Measurements from ENCODE around the gene HCN2. TPM values are rescaled to one million over a fixed set of nuclear protein-coding genes. Genes with fewer than 3 reads are reported as not detected.

Gene HCN2
- total and polyA plus RNA-seq, 2 of the 13 experiments (the other 11 are each of a cell fraction or from before 2014, with no cell fraction given), result 0.01 TPM; not detected in 1

GRCh38 chr19:641702-642101, 52.0 kb downstream of the HCN2 start:
- ChIA-PET POLR2A (interaction anchor here (1.3 kb wide), 1 partner anchor 19 kb away, joined by 3 read pairs; no protein-coding TSS in a partner anchor), CTCF (ENCODE audit: low intra/inter-chr PET ratio, low total read pairs) (no interaction called here)
- H3K4me2 ChIP-seq (ENCODE audit: low read depth, low read length), result no peak overlapping the region
- 0 out of 2 replicates have a peak, but pooled peaks cover 7% of the 10 kb centered on the region for H3K4me1 ChIP-seq (ENCODE audit: insufficient read depth, low read length)
- no peak overlapping the region for H3K4me3 ChIP-seq (replicated peaks in 1 of 3; ENCODE audit: insufficient read depth in 1 of 3, low read depth in 2 of 3, low read length in 3 of 3)
- H3K79me2 ChIP-seq (ENCODE audit: insufficient read depth, low read length), result no peaks in the 10 kb centered on the region
- H3K9ac ChIP-seq (ENCODE audit: insufficient read depth, low read depth, low read length), result no peak overlapping the region
- TF ChIP-seq TOPORS (CRISPR knock-in tag; IDR thresholded peaks at IDR 0.05), result no peak
- DNase-seq (ENCODE audit: low spot score) (no peak), ATAC-seq (no peak), FAIRE-seq (no peak)
- peaks cover 0 to 5% of the 10 kb centered on the region in 2 experiments; a peak in 2 of 5 replicates for H3K36me3 ChIP-seq (replicated peaks in 1 of 2; ENCODE audit: control insufficient read depth in 1 of 2, insufficient read depth in 2 of 2, low read length in 2 of 2)
- H2AFZ ChIP-seq (ENCODE audit: low read length), result no peak overlapping the region
- in situ Hi-C loops (cut with HindIII; ENCODE audit: extremely low pct_ligation_motif_present, low pct_unique_long_range_greater_than_20kb) (no loop called here), intact Hi-C loops (cut with micrococcal nuclease; ENCODE audit: unreplicated experiment) (no loop called here)
- H3K27ac ChIP-seq (ENCODE audit: extremely low read length, insufficient read depth, low read length), result no peak overlapping the region
- no peaks in the 10 kb centered on the region for H3K27me3 ChIP-seq (ENCODE audit: control insufficient read depth in 1 of 2, insufficient read depth in 2 of 2, low read length in 2 of 2)
- H3K9me3 ChIP-seq (ENCODE audit: low read length), result no peaks in the 10 kb centered on the region
- WGBS (ENCODE audit: low lambda C conversion rate), result 87% methylated on average over 10 of the region's 17 CpGs
- no TSS peak for BruUV-seq (replicated peaks)
- no peaks in the 10 kb centered on the region for H4K20me1 ChIP-seq (ENCODE audit: insufficient read depth, low read length)

DNA sequence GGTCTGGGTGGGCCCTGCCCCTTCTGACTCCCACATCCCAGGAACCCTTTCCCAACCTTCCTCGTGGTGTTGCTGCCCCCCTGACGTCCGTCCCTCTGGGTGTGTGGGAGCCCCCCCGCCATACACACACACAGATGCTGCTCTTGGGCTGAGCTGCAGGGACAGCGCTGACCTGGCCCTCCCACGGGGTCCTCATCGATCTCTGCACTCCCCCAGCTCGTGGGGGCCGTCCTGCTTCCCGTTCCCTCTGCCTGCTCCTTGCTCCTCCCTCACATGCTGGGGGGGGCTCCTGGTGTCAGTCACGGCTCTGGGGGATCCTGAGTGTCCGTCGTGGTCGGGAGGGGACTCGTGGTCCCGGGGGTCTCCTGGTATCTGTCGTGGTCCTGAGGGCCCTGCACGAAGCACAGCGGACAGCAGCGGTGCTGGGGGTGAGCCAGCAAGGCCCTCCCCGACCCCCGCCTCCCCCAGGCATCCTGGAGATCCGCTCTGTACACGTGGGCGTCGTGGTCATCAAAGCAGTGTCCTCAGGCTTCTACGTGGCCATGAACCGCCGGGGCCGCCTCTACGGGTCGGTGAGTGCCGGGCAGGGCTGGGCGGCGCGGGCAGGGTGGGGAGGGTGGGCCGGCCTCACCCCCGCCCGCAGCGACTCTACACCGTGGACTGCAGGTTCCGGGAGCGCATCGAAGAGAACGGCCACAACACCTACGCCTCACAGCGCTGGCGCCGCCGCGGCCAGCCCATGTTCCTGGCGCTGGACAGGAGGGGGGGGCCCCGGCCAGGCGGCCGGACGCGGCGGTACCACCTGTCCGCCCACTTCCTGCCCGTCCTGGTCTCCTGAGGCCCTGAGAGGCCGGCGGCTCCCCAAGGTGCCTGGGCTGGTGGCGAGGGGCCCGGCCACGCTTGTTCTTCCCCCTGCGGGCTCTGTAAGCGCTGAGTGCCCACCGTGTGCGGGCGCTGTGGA, 53.4 kb downstream of the HCN2 start:
- Histone ChIP-seq H3K9me3 (ENCODE audit: low read length) (no peaks in the 10 kb centered on the region), H2AFZ (ENCODE audit: low read length) (no peak overlapping the region), H3K4me2 (ENCODE audit: low read depth, low read length) (no peak overlapping the region), H3K27ac (ENCODE audit: extremely low read length, insufficient read depth, low read length) (no peak overlapping the region), H3K9ac (ENCODE audit: insufficient read depth, low read depth, low read length) (no peak overlapping the region), H3K79me2 (ENCODE audit: insufficient read depth, low read length) (no peaks in the 10 kb centered on the region), H4K20me1 (ENCODE audit: insufficient read depth, low read length) (peaks cover 4% of the 10 kb centered on the region; the same call in 1 of the 2 replicates), H3K4me3 (replicated peaks in 1 of 3; ENCODE audit: insufficient read depth in 1 of 3, low read depth in 2 of 3, low read length in 3 of 3) (no peak overlapping the region), H3K36me3 (replicated peaks in 1 of 2; ENCODE audit: control insufficient read depth in 1 of 2, insufficient read depth in 2 of 2, low read length in 2 of 2) (peaks cover 4 to 11% of the 10 kb centered on the region in 2 experiments; a peak in 2 of 5 replicates), H3K27me3 (ENCODE audit: control insufficient read depth in 1 of 2, insufficient read depth in 2 of 2, low read length in 2 of 2) (no peaks in the 10 kb centered on the region), H3K4me1 (ENCODE audit: insufficient read depth, low read length) (0 out of 2 replicates have a peak, but pooled peaks cover 7% of the 10 kb centered on the region)
- 94% methylated on average over 35 of the region's 70 CpGs for WGBS (ENCODE audit: low lambda C conversion rate)
- ChIA-PET CTCF (ENCODE audit: low intra/inter-chr PET ratio, low total read pairs) (no interaction called here), POLR2A (interaction anchor here (1.3 kb wide), 1 partner anchor 17 kb away, joined by 3 read pairs; no protein-coding TSS in a partner anchor)
- DNase-seq (ENCODE audit: low spot score) (no peak), FAIRE-seq (no peak), ATAC-seq (no peak)
- in situ Hi-C loops (cut with HindIII; ENCODE audit: extremely low pct_ligation_motif_present, low pct_unique_long_range_greater_than_20kb) (no loop called here), intact Hi-C loops (cut with micrococcal nuclease; ENCODE audit: unreplicated experiment) (no loop called here)
- TF ChIP-seq ZNF770 (CRISPR knock-in tag; IDR thresholded peaks at IDR 0.05) (no peak), ZNF569 (CRISPR knock-in tag; IDR thresholded peaks at IDR 0.05; ENCODE audit: borderline replicate concordance) (no peak), MED1 (CRISPR knock-in tag; IDR thresholded peaks at IDR 0.05) (no peak), ZBTB33 (CRISPR knock-in tag; IDR thresholded peaks at IDR 0.05) (peak; percentile 17; the same call in 1 of the 2 replicates), TCF12 (IDR thresholded peaks at IDR 0.05) (no peak), TCF12 (CRISPR knock-in tag; IDR thresholded peaks at IDR 0.05) (no peak), AGO2 (optimal IDR thresholded peaks at IDR 0.05; ENCODE audit: low read depth, low read length) (peak; percentile 10)
- BruUV-seq (replicated peaks), result no TSS peak

All from HepG2 (cell line).